ENCODE measurements around the gene AXIN1.

DNA sequence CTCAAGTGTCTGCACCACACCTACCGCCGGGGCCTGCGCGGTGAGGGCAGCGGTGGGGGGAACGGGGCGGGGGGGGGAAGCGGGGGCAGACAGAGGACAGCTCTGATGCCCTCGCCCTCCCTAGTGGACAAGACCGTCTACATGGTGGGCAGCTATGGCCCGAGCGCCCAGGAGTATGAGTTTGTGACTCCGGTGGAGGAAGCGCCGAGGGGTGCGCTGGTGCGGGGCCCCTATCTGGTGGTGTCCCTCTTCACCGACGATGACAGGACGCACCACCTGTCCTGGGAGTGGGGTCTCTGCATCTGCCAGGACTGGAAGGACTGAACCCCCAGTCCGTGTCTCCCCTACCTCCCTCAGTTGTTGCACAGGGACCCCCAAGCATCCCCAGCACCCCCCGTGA is 70.0 kb downstream of the AXIN1 start:
- TF ChIP-seq, protein P1, sequence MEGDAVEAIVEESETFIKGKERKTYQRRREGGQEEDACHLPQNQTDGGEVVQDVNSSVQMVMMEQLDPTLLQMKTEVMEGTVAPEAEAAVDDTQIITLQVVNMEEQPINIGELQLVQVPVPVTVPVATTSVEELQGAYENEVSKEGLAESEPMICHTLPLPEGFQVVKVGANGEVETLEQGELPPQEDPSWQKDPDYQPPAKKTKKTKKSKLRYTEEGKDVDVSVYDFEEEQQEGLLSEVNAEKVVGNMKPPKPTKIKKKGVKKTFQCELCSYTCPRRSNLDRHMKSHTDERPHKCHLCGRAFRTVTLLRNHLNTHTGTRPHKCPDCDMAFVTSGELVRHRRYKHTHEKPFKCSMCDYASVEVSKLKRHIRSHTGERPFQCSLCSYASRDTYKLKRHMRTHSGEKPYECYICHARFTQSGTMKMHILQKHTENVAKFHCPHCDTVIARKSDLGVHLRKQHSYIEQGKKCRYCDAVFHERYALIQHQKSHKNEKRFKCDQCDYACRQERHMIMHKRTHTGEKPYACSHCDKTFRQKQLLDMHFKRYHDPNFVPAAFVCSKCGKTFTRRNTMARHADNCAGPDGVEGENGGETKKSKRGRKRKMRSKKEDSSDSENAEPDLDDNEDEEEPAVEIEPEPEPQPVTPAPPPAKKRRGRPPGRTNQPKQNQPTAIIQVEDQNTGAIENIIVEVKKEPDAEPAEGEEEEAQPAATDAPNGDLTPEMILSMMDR (IDR thresholded peaks at IDR 0.05), result no peak
- TF ChIP-seq POLR2A (IDR thresholded peaks at IDR 0.05) (no peak), EP300 (IDR thresholded peaks at IDR 0.05) (no peak)
